GM19438 (cell line): ENCODE data around the gene CRTC1.

Experiments
- ATAC-seq: cut with Tn5 transposase; IDR thresholded peaks from one replicate; pipeline ENCODE4 v1.9.1; 2021; ENCODE audit warnings: low read depth; ENCODE audit not compliant: unreplicated experiment

Gene CRTC1

GRCh38 chr19:18697680-18698079 lies 14.2 kb downstream of the CRTC1 start:
- no peak for ATAC-seq

GRCh38 chr19:18698321-18699167 lies 15.1 kb downstream of the CRTC1 start:
- no peak for ATAC-seq

GRCh38 chr19:18699403-18700054 lies 16.0 kb downstream of the CRTC1 start:
- no peak for ATAC-seq

- ATAC-seq, result peak; percentile 72
Observed at GRCh38 chr19:18700501-18701249, 17.2 kb downstream of the CRTC1 start.

GRCh38 chr19:18701250-18701608 lies 17.7 kb downstream of the CRTC1 start:
- ATAC-seq, result peak; percentile 14

- no peak for ATAC-seq
Observed at GRCh38 chr19:18704054-18704453, 20.6 kb downstream of the CRTC1 start.

GRCh38 chr19:18704971-18705370 lies 21.5 kb downstream of the CRTC1 start:
- no peak for ATAC-seq

GRCh38 chr19:18708452-18709231 lies 25.2 kb downstream of the CRTC1 start:
- ATAC-seq, result no peak

GRCh38 chr19:18709546-18709945 lies 26.1 kb downstream of the CRTC1 start:
- ATAC-seq, result no peak

GRCh38 chr19:18710186-18710585 lies 26.7 kb downstream of the CRTC1 start:
- ATAC-seq, result no peak

GRCh38 chr19:18710996-18711751 lies 27.7 kb downstream of the CRTC1 start:
- ATAC-seq, result no peak

- ATAC-seq, result no peak
Observed at GRCh38 chr19:18711893-18712292, 28.4 kb downstream of the CRTC1 start.

- ATAC-seq, result no peak
Observed at GRCh38 chr19:18712981-18713380, 29.5 kb downstream of the CRTC1 start.

GRCh38 chr19:18713550-18714117 lies 30.2 kb downstream of the CRTC1 start:
- ATAC-seq, result no peak

- ATAC-seq, result no peak
Observed at GRCh38 chr19:18715416-18715815, 31.9 kb downstream of the CRTC1 start.

- ATAC-seq, result no peak
Observed at GRCh38 chr19:18716857-18717256, 33.4 kb downstream of the CRTC1 start.

GRCh38 chr19:18717601-18718000 lies 34.1 kb downstream of the CRTC1 start:
- ATAC-seq, result no peak

GRCh38 chr19:18718015-18718526 lies 34.6 kb downstream of the CRTC1 start:
- no peak for ATAC-seq

- ATAC-seq, result no peak
Observed at GRCh38 chr19:18718846-18719458, 35.5 kb downstream of the CRTC1 start.
